ENCODE results near the gene SLC25A44. TPM values are rescaled to one million over a fixed set of nuclear protein-coding genes. Genes with fewer than 3 reads are reported as not detected.

Gene SLC25A44
- polyA plus RNA-seq, 1 donor from 2014 or later = 13.7 TPM

DNA sequence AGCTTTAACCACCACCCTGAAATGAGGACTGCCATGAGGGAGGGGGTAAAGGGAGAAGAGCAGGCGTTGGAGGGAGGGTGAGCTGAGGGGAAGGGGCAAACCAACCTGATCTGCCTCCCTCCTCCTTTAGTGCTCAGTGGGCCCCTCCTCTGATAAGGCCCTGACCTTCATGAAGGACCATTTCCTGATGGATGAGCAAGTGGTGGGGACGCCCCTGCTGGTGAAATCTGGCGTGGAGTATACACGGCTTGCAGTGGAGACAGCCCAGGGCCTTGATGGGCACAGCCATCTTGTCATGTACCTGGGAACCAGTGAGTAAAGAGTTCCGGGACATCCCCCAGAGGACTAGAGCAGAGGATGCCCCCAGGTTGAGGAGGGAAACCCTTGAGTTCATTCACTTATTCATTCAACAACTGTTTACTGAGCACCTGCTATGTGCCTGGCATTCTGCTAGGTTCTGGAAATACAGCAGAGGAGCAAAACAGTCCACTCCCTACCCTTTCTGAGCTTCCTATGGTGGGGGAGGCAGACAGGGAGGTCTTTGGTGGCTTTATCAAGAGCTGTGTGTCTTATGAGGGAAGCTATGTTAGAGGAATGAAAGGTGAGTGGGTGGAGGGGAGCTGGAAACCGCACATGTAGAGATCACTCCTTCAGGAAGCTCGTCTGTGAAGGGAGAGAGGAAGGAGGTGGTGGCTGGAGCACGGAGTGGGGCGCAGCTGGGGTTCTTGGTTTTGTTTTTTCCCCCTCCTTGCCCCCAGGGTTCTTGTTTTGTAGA is 21.0 kb upstream of the SLC25A44 start:
- H3K9me3 ChIP-seq (ENCODE audit: low read length) = no peaks in the 10 kb centered on the region
- H3K9ac ChIP-seq (ENCODE audit: low read length) = no peak overlapping the region
- H3K4me3 ChIP-seq (ENCODE audit: low read length) = no peak overlapping the region
- no peak overlapping the region for H2AFZ ChIP-seq (ENCODE audit: low read depth, low read length)
- H3K79me2 ChIP-seq (replicated peaks; ENCODE audit: insufficient read depth, low read length) = no peaks in the 10 kb centered on the region
- H3K4me2 ChIP-seq (ENCODE audit: low read length) = no peak overlapping the region
- no peak for TF ChIP-seq SMC3 (conservative IDR thresholded peaks at IDR 0.05; ENCODE audit: poor library complexity)
- no peak for TF ChIP-seq EZH2 (IDR thresholded peaks at IDR 0.05; ENCODE audit: borderline replicate concordance, insufficient read depth, low read length, poor library complexity, severe bottlenecking)
- no peak for TF ChIP-seq MXI1 (conservative IDR thresholded peaks at IDR 0.05; ENCODE audit: poor library complexity, severe bottlenecking)
- TF ChIP-seq RAD21 (conservative IDR thresholded peaks at IDR 0.05) = no peak
- TF ChIP-seq, protein P1, sequence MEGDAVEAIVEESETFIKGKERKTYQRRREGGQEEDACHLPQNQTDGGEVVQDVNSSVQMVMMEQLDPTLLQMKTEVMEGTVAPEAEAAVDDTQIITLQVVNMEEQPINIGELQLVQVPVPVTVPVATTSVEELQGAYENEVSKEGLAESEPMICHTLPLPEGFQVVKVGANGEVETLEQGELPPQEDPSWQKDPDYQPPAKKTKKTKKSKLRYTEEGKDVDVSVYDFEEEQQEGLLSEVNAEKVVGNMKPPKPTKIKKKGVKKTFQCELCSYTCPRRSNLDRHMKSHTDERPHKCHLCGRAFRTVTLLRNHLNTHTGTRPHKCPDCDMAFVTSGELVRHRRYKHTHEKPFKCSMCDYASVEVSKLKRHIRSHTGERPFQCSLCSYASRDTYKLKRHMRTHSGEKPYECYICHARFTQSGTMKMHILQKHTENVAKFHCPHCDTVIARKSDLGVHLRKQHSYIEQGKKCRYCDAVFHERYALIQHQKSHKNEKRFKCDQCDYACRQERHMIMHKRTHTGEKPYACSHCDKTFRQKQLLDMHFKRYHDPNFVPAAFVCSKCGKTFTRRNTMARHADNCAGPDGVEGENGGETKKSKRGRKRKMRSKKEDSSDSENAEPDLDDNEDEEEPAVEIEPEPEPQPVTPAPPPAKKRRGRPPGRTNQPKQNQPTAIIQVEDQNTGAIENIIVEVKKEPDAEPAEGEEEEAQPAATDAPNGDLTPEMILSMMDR (IDR thresholded peaks at IDR 0.05; ENCODE audit: poor library complexity, severe bottlenecking) = no peak
- TF ChIP-seq TAF1 (IDR thresholded peaks at IDR 0.05; ENCODE audit: low read depth) = no peak
- TF ChIP-seq POLR2AphosphoS5 (IDR thresholded peaks at IDR 0.05) = no peak
- no peak for TF ChIP-seq EP300 (conservative IDR thresholded peaks at IDR 0.05; ENCODE audit: poor library complexity, severe bottlenecking)
- TF ChIP-seq, protein P2, sequence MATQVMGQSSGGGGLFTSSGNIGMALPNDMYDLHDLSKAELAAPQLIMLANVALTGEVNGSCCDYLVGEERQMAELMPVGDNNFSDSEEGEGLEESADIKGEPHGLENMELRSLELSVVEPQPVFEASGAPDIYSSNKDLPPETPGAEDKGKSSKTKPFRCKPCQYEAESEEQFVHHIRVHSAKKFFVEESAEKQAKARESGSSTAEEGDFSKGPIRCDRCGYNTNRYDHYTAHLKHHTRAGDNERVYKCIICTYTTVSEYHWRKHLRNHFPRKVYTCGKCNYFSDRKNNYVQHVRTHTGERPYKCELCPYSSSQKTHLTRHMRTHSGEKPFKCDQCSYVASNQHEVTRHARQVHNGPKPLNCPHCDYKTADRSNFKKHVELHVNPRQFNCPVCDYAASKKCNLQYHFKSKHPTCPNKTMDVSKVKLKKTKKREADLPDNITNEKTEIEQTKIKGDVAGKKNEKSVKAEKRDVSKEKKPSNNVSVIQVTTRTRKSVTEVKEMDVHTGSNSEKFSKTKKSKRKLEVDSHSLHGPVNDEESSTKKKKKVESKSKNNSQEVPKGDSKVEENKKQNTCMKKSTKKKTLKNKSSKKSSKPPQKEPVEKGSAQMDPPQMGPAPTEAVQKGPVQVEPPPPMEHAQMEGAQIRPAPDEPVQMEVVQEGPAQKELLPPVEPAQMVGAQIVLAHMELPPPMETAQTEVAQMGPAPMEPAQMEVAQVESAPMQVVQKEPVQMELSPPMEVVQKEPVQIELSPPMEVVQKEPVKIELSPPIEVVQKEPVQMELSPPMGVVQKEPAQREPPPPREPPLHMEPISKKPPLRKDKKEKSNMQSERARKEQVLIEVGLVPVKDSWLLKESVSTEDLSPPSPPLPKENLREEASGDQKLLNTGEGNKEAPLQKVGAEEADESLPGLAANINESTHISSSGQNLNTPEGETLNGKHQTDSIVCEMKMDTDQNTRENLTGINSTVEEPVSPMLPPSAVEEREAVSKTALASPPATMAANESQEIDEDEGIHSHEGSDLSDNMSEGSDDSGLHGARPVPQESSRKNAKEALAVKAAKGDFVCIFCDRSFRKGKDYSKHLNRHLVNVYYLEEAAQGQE (IDR thresholded peaks at IDR 0.05; ENCODE audit: borderline replicate concordance) = no peak
- no peaks in the 10 kb centered on the region for H3K9me2 ChIP-seq (ENCODE audit: insufficient read depth, low read length)
- H3F3A ChIP-seq (ENCODE audit: insufficient read depth, low read length, poor library complexity, severe bottlenecking) = no peaks in the 10 kb centered on the region
- no peaks in the 10 kb centered on the region for H3K27me3 ChIP-seq (ENCODE audit: insufficient read depth, low read depth, low read length)
- no peaks in the 10 kb centered on the region for H4K20me1 ChIP-seq (ENCODE audit: insufficient read depth)
- H3K36me3 ChIP-seq (ENCODE audit: insufficient read depth, low read length) = no peaks in the 10 kb centered on the region
- H3K27ac ChIP-seq (ENCODE audit: low read length) = no peak overlapping the region

DNA sequence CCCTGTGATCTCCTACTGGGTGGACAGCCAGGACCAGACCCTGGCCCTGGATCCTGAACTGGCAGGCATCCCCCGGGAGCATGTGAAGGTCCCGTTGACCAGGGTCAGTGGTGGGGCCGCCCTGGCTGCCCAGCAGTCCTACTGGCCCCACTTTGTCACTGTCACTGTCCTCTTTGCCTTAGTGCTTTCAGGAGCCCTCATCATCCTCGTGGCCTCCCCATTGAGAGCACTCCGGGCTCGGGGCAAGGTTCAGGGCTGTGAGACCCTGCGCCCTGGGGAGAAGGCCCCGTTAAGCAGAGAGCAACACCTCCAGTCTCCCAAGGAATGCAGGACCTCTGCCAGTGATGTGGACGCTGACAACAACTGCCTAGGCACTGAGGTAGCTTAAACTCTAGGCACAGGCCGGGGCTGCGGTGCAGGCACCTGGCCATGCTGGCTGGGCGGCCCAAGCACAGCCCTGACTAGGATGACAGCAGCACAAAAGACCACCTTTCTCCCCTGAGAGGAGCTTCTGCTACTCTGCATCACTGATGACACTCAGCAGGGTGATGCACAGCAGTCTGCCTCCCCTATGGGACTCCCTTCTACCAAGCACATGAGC is 17.2 kb upstream of the SLC25A44 start:
- Histone ChIP-seq H3K27ac (ENCODE audit: low read length) (no peak overlapping the region), H4K20me1 (ENCODE audit: insufficient read depth) (no peaks in the 10 kb centered on the region), H3K9me3 (ENCODE audit: low read length) (no peaks in the 10 kb centered on the region), H3K79me2 (replicated peaks; ENCODE audit: insufficient read depth, low read length) (no peaks in the 10 kb centered on the region), H3K27me3 (ENCODE audit: insufficient read depth, low read depth, low read length) (no peaks in the 10 kb centered on the region), H3F3A (ENCODE audit: insufficient read depth, low read length, poor library complexity, severe bottlenecking) (no peaks in the 10 kb centered on the region), H3K9ac (ENCODE audit: low read length) (no peak overlapping the region), H2AFZ (ENCODE audit: low read depth, low read length) (no peak overlapping the region), H3K4me3 (ENCODE audit: low read length) (no peak overlapping the region), H3K9me2 (ENCODE audit: insufficient read depth, low read length) (no peaks in the 10 kb centered on the region), H3K4me2 (ENCODE audit: low read length) (no peak overlapping the region), H3K36me3 (ENCODE audit: insufficient read depth, low read length) (no peaks in the 10 kb centered on the region)
- TF ChIP-seq, protein P2 (IDR thresholded peaks at IDR 0.05; ENCODE audit: borderline replicate concordance) = no peak
- TF ChIP-seq RAD21 (conservative IDR thresholded peaks at IDR 0.05) (no peak), POLR2AphosphoS5 (IDR thresholded peaks at IDR 0.05) (no peak), SMC3 (conservative IDR thresholded peaks at IDR 0.05; ENCODE audit: poor library complexity) (no peak), EP300 (conservative IDR thresholded peaks at IDR 0.05; ENCODE audit: poor library complexity, severe bottlenecking) (no peak)
